ENCODE results near the gene SEPTIN10.

SEPTIN10 gene

GRCh38 chr2:109528811-109529501, 84.8 kb downstream of the SEPTIN10 start:
- Histone ChIP-seq H3K9ac (no peak overlapping the region), H2AFZ (ENCODE audit: low read depth) (no peak overlapping the region), H3K36me3 (ENCODE audit: insufficient read depth) (no peaks in the 10 kb centered on the region), H4K20me1 (ENCODE audit: insufficient read depth) (no peaks in the 10 kb centered on the region), H3K4me1 (ENCODE audit: low read depth, poor library complexity, severe bottlenecking) (no peaks in the 10 kb centered on the region), H3K27me3 (ENCODE audit: insufficient read depth, low read depth) (no peaks in the 10 kb centered on the region), H3K4me3 (IDR thresholded peaks at IDR 0.05; ENCODE audit: insufficient read depth, low read depth, low read length) (no peak overlapping the region), H3K79me2 (ENCODE audit: insufficient read depth, low read depth) (no peaks in the 10 kb centered on the region), H3K27ac (no peak overlapping the region), H3K4me2 (no peak overlapping the region)
- no peak for TF ChIP-seq CTCF (conservative IDR thresholded peaks at IDR 0.05; ENCODE audit: low read depth, low read length)

- no peaks in the 10 kb centered on the region for H3K4me1 ChIP-seq (ENCODE audit: low read depth, poor library complexity, severe bottlenecking)
- no peak overlapping the region for H3K4me3 ChIP-seq (IDR thresholded peaks at IDR 0.05; ENCODE audit: insufficient read depth, low read depth, low read length)
- H4K20me1 ChIP-seq (ENCODE audit: insufficient read depth) = no peaks in the 10 kb centered on the region
- no peaks in the 10 kb centered on the region for H3K27me3 ChIP-seq (ENCODE audit: insufficient read depth, low read depth)
- no peaks in the 10 kb centered on the region for H3K36me3 ChIP-seq (ENCODE audit: insufficient read depth)
- H3K4me2 ChIP-seq = no peak overlapping the region
- H3K79me2 ChIP-seq (ENCODE audit: insufficient read depth, low read depth) = no peaks in the 10 kb centered on the region
- no peak overlapping the region for H2AFZ ChIP-seq (ENCODE audit: low read depth)
- H3K27ac ChIP-seq = no peak overlapping the region
- TF ChIP-seq CTCF (conservative IDR thresholded peaks at IDR 0.05; ENCODE audit: low read depth, low read length) = no peak
- no peak overlapping the region for H3K9ac ChIP-seq
Observed at GRCh38 chr2:109527846-109528705, 85.7 kb downstream of the SEPTIN10 start.

GRCh38 chr2:109527079-109527478, 86.7 kb downstream of the SEPTIN10 start:
- no peak overlapping the region for H3K4me2 ChIP-seq
- H3K27me3 ChIP-seq (ENCODE audit: insufficient read depth, low read depth) = no peaks in the 10 kb centered on the region
- H3K36me3 ChIP-seq (ENCODE audit: insufficient read depth) = no peaks in the 10 kb centered on the region
- TF ChIP-seq CTCF (conservative IDR thresholded peaks at IDR 0.05; ENCODE audit: low read depth, low read length) = no peak
- no peaks in the 10 kb centered on the region for H3K4me1 ChIP-seq (ENCODE audit: low read depth, poor library complexity, severe bottlenecking)
- no peak overlapping the region for H3K9ac ChIP-seq
- no peak overlapping the region for H2AFZ ChIP-seq (ENCODE audit: low read depth)
- H3K79me2 ChIP-seq (ENCODE audit: insufficient read depth, low read depth) = no peaks in the 10 kb centered on the region
- H3K27ac ChIP-seq = no peak overlapping the region
- no peaks in the 10 kb centered on the region for H4K20me1 ChIP-seq (ENCODE audit: insufficient read depth)
- no peak overlapping the region for H3K4me3 ChIP-seq (IDR thresholded peaks at IDR 0.05; ENCODE audit: insufficient read depth, low read depth, low read length)

- Histone ChIP-seq H3K4me2 (no peak overlapping the region), H3K9ac (no peak overlapping the region), H3K27me3 (ENCODE audit: insufficient read depth, low read depth) (no peaks in the 10 kb centered on the region), H2AFZ (ENCODE audit: low read depth) (no peak overlapping the region), H4K20me1 (ENCODE audit: insufficient read depth) (no peaks in the 10 kb centered on the region), H3K79me2 (ENCODE audit: insufficient read depth, low read depth) (no peaks in the 10 kb centered on the region), H3K36me3 (ENCODE audit: insufficient read depth) (no peaks in the 10 kb centered on the region), H3K4me1 (ENCODE audit: low read depth, poor library complexity, severe bottlenecking) (no peaks in the 10 kb centered on the region), H3K4me3 (IDR thresholded peaks at IDR 0.05; ENCODE audit: insufficient read depth, low read depth, low read length) (no peak overlapping the region), H3K27ac (no peak overlapping the region)
- no peak for TF ChIP-seq CTCF (conservative IDR thresholded peaks at IDR 0.05; ENCODE audit: low read depth, low read length)
Observed at GRCh38 chr2:109526442-109526970, 87.3 kb downstream of the SEPTIN10 start.
